A549 treated with dexamethasone at 1 μM for 4 hours (cell line): ENCODE measurements around the gene KNL1. TPM values are rescaled to one million over a fixed set of nuclear protein-coding genes. Genes with fewer than 3 reads are reported as not detected.

Source experiments
- total RNA-seq: library from RNA; stranded (reverse); fragments of 200-300 nt; extraction: Qiagen RNA extraction; gene quantifications from 5 replicates; pipeline ENCODE4 v1.2.3, GENCODE V29; 2022

KNL1 gene, protein sequence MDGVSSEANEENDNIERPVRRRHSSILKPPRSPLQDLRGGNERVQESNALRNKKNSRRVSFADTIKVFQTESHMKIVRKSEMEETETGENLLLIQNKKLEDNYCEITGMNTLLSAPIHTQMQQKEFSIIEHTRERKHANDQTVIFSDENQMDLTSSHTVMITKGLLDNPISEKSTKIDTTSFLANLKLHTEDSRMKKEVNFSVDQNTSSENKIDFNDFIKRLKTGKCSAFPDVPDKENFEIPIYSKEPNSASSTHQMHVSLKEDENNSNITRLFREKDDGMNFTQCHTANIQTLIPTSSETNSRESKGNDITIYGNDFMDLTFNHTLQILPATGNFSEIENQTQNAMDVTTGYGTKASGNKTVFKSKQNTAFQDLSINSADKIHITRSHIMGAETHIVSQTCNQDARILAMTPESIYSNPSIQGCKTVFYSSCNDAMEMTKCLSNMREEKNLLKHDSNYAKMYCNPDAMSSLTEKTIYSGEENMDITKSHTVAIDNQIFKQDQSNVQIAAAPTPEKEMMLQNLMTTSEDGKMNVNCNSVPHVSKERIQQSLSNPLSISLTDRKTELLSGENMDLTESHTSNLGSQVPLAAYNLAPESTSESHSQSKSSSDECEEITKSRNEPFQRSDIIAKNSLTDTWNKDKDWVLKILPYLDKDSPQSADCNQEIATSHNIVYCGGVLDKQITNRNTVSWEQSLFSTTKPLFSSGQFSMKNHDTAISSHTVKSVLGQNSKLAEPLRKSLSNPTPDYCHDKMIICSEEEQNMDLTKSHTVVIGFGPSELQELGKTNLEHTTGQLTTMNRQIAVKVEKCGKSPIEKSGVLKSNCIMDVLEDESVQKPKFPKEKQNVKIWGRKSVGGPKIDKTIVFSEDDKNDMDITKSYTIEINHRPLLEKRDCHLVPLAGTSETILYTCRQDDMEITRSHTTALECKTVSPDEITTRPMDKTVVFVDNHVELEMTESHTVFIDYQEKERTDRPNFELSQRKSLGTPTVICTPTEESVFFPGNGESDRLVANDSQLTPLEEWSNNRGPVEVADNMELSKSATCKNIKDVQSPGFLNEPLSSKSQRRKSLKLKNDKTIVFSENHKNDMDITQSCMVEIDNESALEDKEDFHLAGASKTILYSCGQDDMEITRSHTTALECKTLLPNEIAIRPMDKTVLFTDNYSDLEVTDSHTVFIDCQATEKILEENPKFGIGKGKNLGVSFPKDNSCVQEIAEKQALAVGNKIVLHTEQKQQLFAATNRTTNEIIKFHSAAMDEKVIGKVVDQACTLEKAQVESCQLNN (N-terminal part only)
- 5.3 to 8.7 TPM (median 8.0 TPM) in 5 replicates for total RNA-seq

GRCh38 chr15:40593588-40594428 lies at the start of gene KNL1:
KNL1 (plus strand) TSS chr15:40594249; CDS start chr15:40602932, 8,683 bp downstream.

GRCh38 chr15:40564591-40565332 lies 29.3 kb upstream of the KNL1 start, which contains the start of gene CCDC32:
CCDC32 (minus strand) TSS chr15:40565042; CDS start chr15:40563015, 2,027 bp downstream.

DNA sequence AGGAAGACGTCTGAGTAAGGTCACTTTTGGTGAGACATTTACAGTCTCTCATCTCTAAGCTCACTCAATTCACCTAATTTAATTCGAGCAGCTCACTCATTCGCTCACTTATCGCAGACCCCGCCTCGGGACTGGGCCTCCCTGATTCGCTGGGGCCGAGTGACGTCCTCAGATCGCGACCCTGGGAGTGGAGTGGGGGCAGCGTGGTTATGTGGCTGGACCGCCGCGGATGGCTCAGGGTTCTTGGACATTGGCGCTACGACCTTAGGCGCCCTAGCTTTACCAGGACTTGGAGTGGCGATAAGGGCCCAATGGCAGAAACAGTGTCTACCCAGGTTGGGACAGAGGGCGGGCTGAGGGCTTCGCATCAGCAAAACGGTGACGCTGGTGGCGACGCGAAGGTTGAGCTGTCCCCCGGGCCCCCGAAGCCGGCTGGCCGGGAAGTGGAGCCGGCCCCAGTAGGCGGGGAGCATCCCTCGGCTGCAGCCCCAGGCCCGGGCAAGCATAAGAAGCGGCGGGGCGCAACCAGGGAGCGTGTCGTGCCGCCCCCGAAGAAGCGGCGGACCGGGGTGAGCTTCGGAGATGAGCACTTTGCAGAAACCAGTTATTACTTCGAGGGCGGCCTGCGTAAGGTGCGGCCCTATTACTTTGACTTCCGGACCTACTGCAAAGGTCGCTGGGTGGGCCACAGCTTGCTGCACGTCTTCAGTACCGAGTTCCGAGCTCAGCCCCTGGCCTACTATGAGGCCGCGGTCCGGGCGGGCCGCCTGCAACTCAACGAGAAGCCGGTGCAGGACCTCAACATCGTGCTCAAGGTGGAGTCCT lies 24.7 kb upstream of the KNL1 start, which contains the start of gene RPUSD2:
RPUSD2 (plus strand) TSS at position 171 of the 825 bp plus-strand sequence; CDS start at position 210, 39 bp downstream.

DNA sequence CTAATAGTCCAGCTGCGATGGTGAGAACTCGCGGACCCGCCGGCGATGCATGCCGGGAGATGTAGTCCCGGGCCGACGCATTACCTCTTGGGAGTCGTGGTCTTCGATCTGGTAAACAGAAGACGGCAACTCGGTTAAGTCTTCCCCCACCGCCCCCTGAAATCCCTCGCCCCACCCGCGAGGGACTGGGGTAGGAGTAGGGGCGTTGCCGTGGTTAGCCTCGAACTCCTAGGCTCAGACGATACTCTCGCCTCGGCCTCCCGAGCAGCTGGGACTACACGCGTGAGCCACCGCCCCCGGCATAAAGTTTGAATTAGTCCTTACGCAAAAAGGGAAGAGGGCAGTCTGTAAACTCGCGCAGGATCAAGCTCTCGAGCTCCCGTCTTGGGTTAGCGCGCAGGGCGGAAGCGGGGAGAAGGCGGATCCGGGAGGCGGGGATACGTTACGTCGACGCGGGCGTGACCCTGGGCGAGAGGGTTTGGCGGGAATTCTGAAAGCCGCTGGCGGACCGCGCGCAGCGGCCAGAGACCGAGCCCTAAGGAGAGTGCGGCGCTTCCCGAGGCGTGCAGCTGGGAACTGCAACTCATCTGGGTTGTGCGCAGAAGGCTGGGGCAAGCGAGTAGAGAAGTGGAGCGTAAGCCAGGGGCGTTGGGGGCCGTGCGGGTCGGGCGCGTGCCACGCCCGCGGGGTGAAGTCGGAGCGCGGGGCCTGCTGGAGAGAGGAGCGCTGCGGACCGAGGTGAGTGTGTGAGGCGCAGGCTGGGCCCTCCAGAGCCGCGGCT lies 100.8 kb downstream of the KNL1 start, which contains the start of gene RAD51:
RAD51 (plus strand) TSS at position 487 of the 781 bp plus-strand sequence. CDS start 3,585 bp downstream, outside the sequence.

Other genes with a start within 250 kb of the KNL1 start
- not detected in 5 replicates for gene PHGR1, start 243.2 kb upstream of the KNL1 start, total RNA-seq
- gene DISP2, start 236.0 kb upstream of the KNL1 start, total RNA-seq, result 1.1 to 1.9 TPM (median 1.5 TPM) in 5 replicates
- gene KNSTRN, start 211.5 kb upstream of the KNL1 start, total RNA-seq, result 44.0 to 51.2 TPM (median 47.6 TPM) in 5 replicates
- gene IVD, start 188.5 kb upstream of the KNL1 start, total RNA-seq, result 9.3 to 13.5 TPM (median 12.0 TPM) in 5 replicates
- gene BAHD1, start 153.3 kb upstream of the KNL1 start, total RNA-seq, result 9.4 to 11.6 TPM (median 11.2 TPM) in 5 replicates
- 14.0 to 20.1 TPM (median 17.6 TPM) in 5 replicates for gene CHST14, start 123.3 kb upstream of the KNL1 start, total RNA-seq
- gene CCDC32, start 29.2 kb upstream of the KNL1 start, total RNA-seq, result 10.9 to 20.7 TPM (median 11.0 TPM) in 5 replicates
- 13.0 to 15.6 TPM (median 15.3 TPM) in 5 replicates for gene RPUSD2, start 24.9 kb upstream of the KNL1 start, total RNA-seq
- 17.7 to 23.7 TPM (median 20.5 TPM) in 5 replicates for gene RAD51, start 100.9 kb downstream of the KNL1 start, total RNA-seq
- 21.6 to 24.4 TPM (median 22.1 TPM) in 5 replicates for gene RMDN3, start 161.0 kb downstream of the KNL1 start, total RNA-seq
- 6.0 to 7.9 TPM (median 7.0 TPM) in 5 replicates for gene GCHFR, start 169.8 kb downstream of the KNL1 start, total RNA-seq
- gene C15orf62, start 175.7 kb downstream of the KNL1 start, total RNA-seq, result 0.04 to 0.10 TPM (median 0.05 TPM) in 3 of 5 replicates, not detected in the others
- gene ZFYVE19, start 212.8 kb downstream of the KNL1 start, total RNA-seq, result 13.8 to 16.5 TPM (median 16.1 TPM) in 5 replicates
- 21.1 to 28.9 TPM (median 25.8 TPM) in 5 replicates for gene DNAJC17, start 213.2 kb downstream of the KNL1 start, total RNA-seq
- 0.14 to 0.21 TPM (median 0.19 TPM) in 3 of 5 replicates, not detected in the others for gene PPP1R14D, start 234.5 kb downstream of the KNL1 start, total RNA-seq
- 0.59 to 0.94 TPM (median 0.67 TPM) in 5 replicates for gene SPINT1, start 249.8 kb downstream of the KNL1 start, total RNA-seq